CD4-positive, alpha-beta T cell (primary cell): Measurements from ENCODE around the gene ZBTB20. TPM values are rescaled to one million over a fixed set of nuclear protein-coding genes. Genes with fewer than 3 reads are reported as not detected.

Experiments
- ATAC-seq: fragments of 200-7000 bp; cut with Tn5 transposase; one replicate; pipeline ENCODE4 v1.10.0; 2022; ENCODE audit warnings: mild to moderate bottlenecking; ENCODE audit not compliant: poor library complexity
- CTCF ChIA-PET: fragments of 350-600 bp; sonication (Branson Sonifier 250); formaldehyde crosslinking; loops from one replicate; lab custom pipeline; 2021; ENCODE audit warnings: antibody characterized with exemption, inconsistent platforms; lab: Charles Lee
- POLR2A ChIA-PET: fragments of 350-600 bp; sonication (Branson Sonifier 250); formaldehyde crosslinking; loops from one replicate; lab custom pipeline; 2021; ENCODE audit warnings: antibody characterized with exemption, inconsistent platforms; lab: Charles Lee
- DNase-seq, 14 experiments: peaks; one replicate each; pipeline ENCODE4 v3.0.0-alpha.2; 2013 to 2020; ENCODE audit warnings: mixed read lengths in 2 of 14
- H3K27ac ChIP-seq, 2 donors: one replicate each; pipeline versions ENCODE4 v1.5.1 to v1.7.0; 2013; ENCODE audit warnings: low read length in 2 of 2, low read depth in 1 of 2, mild to moderate bottlenecking in 1 of 2
- H3K27me3 ChIP-seq, 2 experiments: 1 replicate in 1 of 2; 2 replicates in 1 of 2; pipeline versions ENCODE4 v1.6.1 to v1.7.0; 2013; ENCODE audit warnings: low read length in 2 of 2, control low read depth in 1 of 2, mild to moderate bottlenecking in 1 of 2, moderate library complexity in 1 of 2; ENCODE audit not compliant: insufficient read depth in 2 of 2, control insufficient read depth in 1 of 2
- H3K36me3 ChIP-seq: one replicate; pipeline ENCODE4 v1.6.1; 2013; ENCODE audit warnings: low read length, control low read depth; ENCODE audit not compliant: insufficient read depth
- H3K4me1 ChIP-seq: one replicate; pipeline ENCODE4 v1.6.1; 2013; ENCODE audit warnings: low read length, control low read depth; ENCODE audit not compliant: insufficient read depth
- H3K4me3 ChIP-seq: one replicate; pipeline ENCODE4 v1.5.1; 2013; ENCODE audit warnings: mild to moderate bottlenecking, low read length, moderate library complexity
- H3K9me3 ChIP-seq, 2 experiments: 1 replicate in 1 of 2; 2 replicates in 1 of 2; pipeline versions ENCODE4 v1.6.1 to v1.7.0; 2013; ENCODE audit warnings: low read length in 2 of 2, mild to moderate bottlenecking in 2 of 2, control low read depth in 1 of 2, moderate library complexity in 1 of 2; ENCODE audit not compliant: control insufficient read depth in 1 of 2, insufficient read depth in 1 of 2
- H3K27ac Mint-ChIP-seq: one replicate; pipeline ENCODE4 v1.8.0; 2020; ENCODE audit warnings: mixed read lengths
- H3K27me3 Mint-ChIP-seq: one replicate; pipeline ENCODE4 v1.8.0; 2021; ENCODE audit warnings: mixed read lengths
- H3K36me3 Mint-ChIP-seq: one replicate; pipeline ENCODE4 v1.8.0; 2021; ENCODE audit warnings: low read depth, mixed read lengths
- H3K4me1 Mint-ChIP-seq: one replicate; pipeline ENCODE4 v1.8.0; 2021; ENCODE audit warnings: low read depth, mixed read lengths
- H3K4me3 Mint-ChIP-seq: one replicate; pipeline ENCODE4 v1.8.0; 2020; ENCODE audit warnings: mild to moderate bottlenecking, mixed read lengths
- H3K9me3 Mint-ChIP-seq: one replicate; pipeline ENCODE4 v1.8.0; 2020; ENCODE audit warnings: mixed read lengths
- CTCF ChIP-seq: fragments of 200-600 bp; IDR thresholded peaks from one replicate; pipeline ENCODE4 v1.8.0; 2022; ENCODE audit warnings: antibody characterized with exemption, mild to moderate bottlenecking
- intact Hi-C, 2 experiments: fragments of 100-400 bp; cut with DNase I in 1 of 2; cut with micrococcal nuclease in 1 of 2; formaldehyde crosslinking; loops; one replicate each; pipeline versions ENCODE4 v1.15.1 to v1.9.0; 2023 to 2025; cut with DNase I, micrococcal nuclease
- total RNA-seq, 174 experiments: library from RNA in 2 of 174; stranded (reverse) in 2 of 174; gene quantifications; one replicate each; pipeline ENCODE4 v1.2.3 and lab custom pipeline; 2021 to 2026

The ZBTB20 gene
- total RNA-seq, 2 experiments from 2014 or later = 41.6 to 47.4 TPM

DNA sequence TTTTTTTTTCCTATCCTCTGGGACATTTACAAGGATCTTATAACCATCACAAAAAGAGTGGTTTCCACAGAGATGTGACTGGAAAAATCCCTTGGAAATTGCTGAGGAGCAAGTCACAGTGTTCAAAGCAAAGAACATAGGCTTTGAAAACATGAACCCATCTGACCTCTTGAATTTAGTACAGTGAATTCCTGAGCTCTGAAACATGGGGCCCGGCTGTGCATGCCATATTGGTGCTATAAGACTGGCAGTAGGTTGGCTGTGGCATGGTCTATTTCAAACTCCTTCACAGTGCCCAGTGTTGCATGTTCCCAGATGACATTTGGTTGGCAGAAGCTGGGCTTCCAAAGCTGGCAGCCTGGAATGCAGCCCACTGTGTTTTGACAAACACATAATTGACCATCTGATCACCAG lies 651.1 kb downstream of the ZBTB20 start:
- no peak overlapping the region for H3K4me3 ChIP-seq
- POLR2A ChIA-PET = interaction anchor here (0.6 kb wide), 2 partner anchors 26 to 972 kb away, joined by 3 to 4 read pairs; no protein-coding TSS in a partner anchor
- Mint-ChIP-seq H3K36me3 (peaks cover 4% of the 10 kb centered on the region), H3K27me3 (no peaks in the 10 kb centered on the region), H3K27ac (no peak overlapping the region), H3K4me3 (no peak overlapping the region), H3K9me3 (no peaks in the 10 kb centered on the region), H3K4me1 (peaks cover 41% of the 10 kb centered on the region)
- H3K27me3 ChIP-seq = no peaks in the 10 kb centered on the region
- no peak overlapping the region for H3K27ac ChIP-seq
- H3K36me3 ChIP-seq = no peaks in the 10 kb centered on the region
- CTCF ChIA-PET = no interaction called here
- intact Hi-C loops = no loop called here
- ATAC-seq = no peak
- no peak for TF ChIP-seq CTCF
- no peaks in the 10 kb centered on the region for H3K9me3 ChIP-seq
- no peak for DNase-seq
- H3K4me1 ChIP-seq = peaks cover 7% of the 10 kb centered on the region

- TF ChIP-seq CTCF = no peak
- ChIA-PET CTCF (no interaction called here), POLR2A (no interaction called here)
- no peaks in the 10 kb centered on the region for H3K27me3 ChIP-seq
- no peaks in the 10 kb centered on the region for H3K9me3 ChIP-seq
- Mint-ChIP-seq H3K27ac (no peak overlapping the region), H3K4me3 (no peak overlapping the region), H3K4me1 (peaks cover 25% of the 10 kb centered on the region), H3K9me3 (no peaks in the 10 kb centered on the region), H3K36me3 (peaks cover 4% of the 10 kb centered on the region), H3K27me3 (no peaks in the 10 kb centered on the region)
- no peak for ATAC-seq
- H3K4me1 ChIP-seq = no peaks in the 10 kb centered on the region
- H3K4me3 ChIP-seq = no peak overlapping the region
- intact Hi-C loops = no loop called here
- H3K36me3 ChIP-seq = no peaks in the 10 kb centered on the region
- DNase-seq = no peak
- no peak overlapping the region for H3K27ac ChIP-seq
Measured at GRCh38 chr3:114494498-114494897, 652.6 kb downstream of the ZBTB20 start.

GRCh38 chr3:114490829-114491228 lies 656.3 kb downstream of the ZBTB20 start:
- Histone ChIP-seq H3K9me3 (no peaks in the 10 kb centered on the region), H3K4me1 (no peaks in the 10 kb centered on the region), H3K27me3 (no peaks in the 10 kb centered on the region), H3K27ac (no peak overlapping the region), H3K36me3 (peaks cover 3% of the 10 kb centered on the region), H3K4me3 (no peak overlapping the region)
- ATAC-seq (no peak), DNase-seq (no peak)
- Mint-ChIP-seq H3K27ac (no peak overlapping the region), H3K36me3 (peaks cover 5% of the 10 kb centered on the region), H3K27me3 (no peaks in the 10 kb centered on the region), H3K9me3 (no peaks in the 10 kb centered on the region), H3K4me3 (no peak overlapping the region), H3K4me1 (no peaks in the 10 kb centered on the region)
- CTCF ChIA-PET = interaction anchor here (1.4 kb wide), 1 partner anchor 11 kb away, joined by 3 read pairs; no protein-coding TSS in a partner anchor
- POLR2A ChIA-PET = no interaction called here
- no peak for TF ChIP-seq CTCF
- intact Hi-C loops = no loop called here
